RPMI7951 (cell line): ENCODE results near the gene CAMKK2. TPM values are rescaled to one million over a fixed set of nuclear protein-coding genes. Genes with fewer than 3 reads are reported as not detected.
"Not testable (repeated sequence)": the region's sequence is repeated elsewhere in the genome, so short reads cannot be mapped to it uniquely, and the experiment has no call there.

ENCODE experiments used
- DNase-seq: peaks from one replicate; pipeline ENCODE4 v3.0.0-alpha.2; 2012; ENCODE audit warnings: low read depth
- total RNA-seq: library from RNA; depleted of rRNA; stranded (reverse); fragments of >200 nt; shearing (Covaris generic); gene quantifications from 2 replicates; pipeline ENCODE4 v1.2.3, GENCODE V29; 2014

Gene CAMKK2
- total RNA-seq, 1 experiment from 2014 or later, result 6.4 TPM

DNA sequence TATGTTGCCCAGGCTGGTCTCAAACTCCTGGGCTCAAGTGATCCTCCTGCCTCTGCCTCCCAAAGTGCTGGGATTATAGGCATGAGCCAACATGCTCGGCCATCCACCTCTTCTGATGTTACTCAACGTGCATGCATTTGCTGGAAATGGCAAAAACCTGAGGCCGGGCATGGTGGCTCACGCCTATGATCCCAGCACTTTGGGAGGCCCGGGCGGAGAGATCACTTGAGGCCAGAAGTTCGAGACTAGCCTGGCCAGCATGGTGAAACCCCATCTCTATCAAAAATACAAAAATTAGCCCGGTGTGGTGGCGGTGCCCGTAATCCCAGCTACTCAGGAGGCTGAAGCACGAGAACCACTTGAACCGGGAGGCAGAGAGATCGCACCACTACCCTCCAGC is 1.9 kb upstream of the CAMKK2 start:
- not testable (repeated sequence) for DNase-seq

- peak; percentile 51 for DNase-seq
Measured at GRCh38 chr12:121297435-121297991, 1.0 kb upstream of the CAMKK2 start.

DNA sequence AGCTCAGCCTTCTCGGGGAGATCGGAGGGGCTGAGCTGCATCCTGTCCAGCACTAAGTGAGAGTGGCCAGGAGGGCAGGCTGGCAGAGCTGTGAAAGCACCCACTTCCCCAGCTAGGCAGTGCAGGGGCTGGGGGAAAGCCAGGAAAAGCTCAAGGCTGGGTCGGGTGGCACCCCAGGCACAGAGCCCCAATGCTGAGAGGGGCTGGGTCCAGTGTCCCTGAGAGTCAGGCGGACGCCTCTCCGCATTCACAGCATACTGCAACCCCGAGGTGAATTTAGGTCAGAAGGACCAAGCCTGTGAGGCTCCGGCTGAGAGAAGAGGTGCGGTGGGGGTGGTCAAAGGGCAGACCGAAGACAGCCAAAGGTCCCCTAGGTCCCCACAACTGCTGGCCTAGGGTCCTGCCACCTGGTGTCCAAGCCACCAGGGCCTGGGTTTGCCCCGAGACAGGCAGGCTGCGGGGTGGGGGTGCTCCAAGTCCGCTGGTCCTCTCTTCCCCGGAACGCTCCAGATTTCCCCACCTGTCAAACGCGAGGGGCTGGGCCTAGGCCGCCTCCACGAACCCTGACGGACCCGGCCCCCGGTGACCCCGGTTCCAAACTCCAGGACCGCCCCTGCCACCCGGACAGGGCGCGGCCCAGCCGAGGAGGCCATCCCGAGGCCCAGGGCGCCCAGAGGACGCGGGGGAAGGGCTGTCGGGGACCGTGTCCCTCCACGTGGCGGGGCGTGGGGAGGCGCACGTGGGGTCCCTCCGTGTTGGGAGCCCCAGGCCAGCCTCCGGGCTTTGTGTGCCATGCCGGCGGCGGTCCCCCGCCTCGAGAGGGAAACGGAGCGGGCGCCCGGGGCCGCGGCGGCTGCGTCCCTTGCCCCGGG is 527 bp downstream of the CAMKK2 start:
- peak; percentile 3 for DNase-seq

- DNase-seq, result no peak
Measured at GRCh38 chr12:121295116-121295745, 1.3 kb downstream of the CAMKK2 start.

GRCh38 chr12:121294151-121294889 is 2.2 kb downstream of the CAMKK2 start:
- no peak for DNase-seq

GRCh38 chr12:121293603-121294002 is 2.9 kb downstream of the CAMKK2 start:
- DNase-seq, result no peak

GRCh38 chr12:121290410-121290809 is 6.1 kb downstream of the CAMKK2 start:
- DNase-seq, result no peak

DNA sequence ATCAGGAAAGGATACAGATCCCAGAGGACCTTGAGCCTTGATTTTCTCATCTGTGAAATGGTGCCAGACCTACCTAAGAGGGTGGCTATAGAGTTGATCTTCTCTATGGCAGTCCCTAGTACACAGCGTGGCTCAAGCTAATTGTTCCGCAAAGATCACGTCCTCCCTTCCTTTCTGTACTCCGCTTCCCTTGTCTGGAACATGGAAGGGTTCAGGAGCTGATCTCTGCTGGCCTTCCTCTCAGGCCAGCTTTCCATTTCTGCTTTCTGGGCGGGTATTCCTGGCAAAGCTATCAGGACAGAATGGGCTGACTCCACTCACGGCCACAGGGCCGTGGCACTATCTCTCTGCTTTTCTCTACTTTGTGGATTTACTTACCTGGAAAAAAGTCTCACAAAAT is 6.5 kb downstream of the CAMKK2 start:
- DNase-seq, result no peak

DNA sequence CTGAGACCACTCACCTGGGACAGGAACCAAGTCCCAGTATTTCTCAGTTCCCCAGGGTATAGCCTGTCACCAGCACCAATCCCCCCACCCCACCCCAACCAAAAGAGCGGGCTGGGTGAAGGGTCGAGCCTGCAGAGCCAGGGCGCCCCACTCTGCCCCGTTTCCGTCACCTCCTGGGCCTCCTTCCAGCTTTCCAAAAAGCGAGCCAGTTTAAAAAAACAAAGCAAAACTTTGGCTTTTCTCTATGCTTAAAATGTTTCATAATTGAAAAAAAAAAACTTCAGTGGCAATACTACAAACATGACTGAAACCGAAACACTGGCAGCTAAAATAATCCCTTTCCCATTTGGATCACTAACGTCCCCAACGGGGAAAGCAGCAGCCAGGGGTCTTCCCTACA is 7.5 kb downstream of the CAMKK2 start:
- DNase-seq, result no peak

DNA sequence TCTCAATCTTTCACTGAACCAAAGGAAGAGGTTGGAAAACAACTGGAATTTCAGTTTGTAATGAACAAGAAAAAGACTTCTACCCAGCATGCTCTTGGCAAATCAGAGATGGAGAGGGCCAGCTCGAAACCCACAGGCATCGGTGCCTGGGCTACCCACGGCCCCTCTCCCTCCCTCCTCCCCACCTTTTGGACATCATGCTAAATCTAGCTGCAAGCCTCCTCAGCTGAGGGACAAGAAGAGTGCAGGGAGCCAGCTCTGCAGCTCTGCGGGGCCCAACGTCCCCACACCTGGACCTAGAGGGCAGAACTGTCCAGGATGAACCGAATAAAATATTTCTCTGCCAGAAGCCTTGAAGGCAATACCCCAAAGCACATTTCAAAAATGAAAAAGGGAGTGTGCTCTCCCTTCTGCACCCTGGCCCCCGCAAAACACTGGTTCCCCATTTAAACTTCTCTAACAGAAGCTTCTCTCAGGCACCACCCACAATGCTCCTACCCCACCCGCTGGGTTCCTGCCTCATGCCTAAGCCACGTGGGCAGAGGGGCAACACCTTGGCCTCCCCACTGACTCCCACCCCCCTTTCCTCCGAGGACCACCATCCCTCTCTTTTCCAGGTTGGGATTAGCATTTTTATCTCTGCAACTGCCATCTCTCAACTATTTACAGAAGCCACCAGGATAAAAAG is 8.2 kb downstream of the CAMKK2 start:
- no peak for DNase-seq

DNA sequence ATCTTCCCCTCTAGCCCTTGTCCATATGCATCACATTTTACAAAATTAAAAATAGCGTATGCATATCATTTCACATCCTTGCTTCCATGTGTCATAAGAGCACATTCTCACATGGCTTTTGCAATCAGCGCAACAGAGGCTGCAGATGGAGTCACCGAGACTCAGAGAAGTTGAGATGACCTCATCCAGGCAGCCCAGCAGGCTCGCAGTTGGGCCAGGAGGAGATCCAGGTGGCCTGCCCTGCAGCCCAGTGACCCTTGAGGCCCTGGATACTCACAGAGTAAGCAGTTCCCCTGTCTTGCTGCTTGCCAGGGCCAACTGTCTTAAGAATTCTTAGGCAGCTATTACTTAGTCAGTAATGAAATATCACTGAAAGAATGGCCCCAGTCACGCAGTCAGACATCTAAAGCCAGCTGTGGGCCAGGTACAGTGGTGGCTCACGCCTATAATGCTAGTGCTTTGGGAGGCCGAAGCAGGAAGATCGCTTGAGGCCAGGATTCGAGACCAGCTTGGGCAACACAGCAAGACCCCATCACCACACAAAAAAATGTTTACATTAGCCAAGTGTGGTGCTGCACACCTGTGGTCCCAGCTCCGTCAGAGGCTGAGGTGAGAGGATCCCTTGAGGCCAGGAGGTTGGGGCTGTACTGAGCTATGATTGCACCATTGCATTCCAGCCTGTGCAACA is 9.1 kb downstream of the CAMKK2 start:
- no peak for DNase-seq

DNA sequence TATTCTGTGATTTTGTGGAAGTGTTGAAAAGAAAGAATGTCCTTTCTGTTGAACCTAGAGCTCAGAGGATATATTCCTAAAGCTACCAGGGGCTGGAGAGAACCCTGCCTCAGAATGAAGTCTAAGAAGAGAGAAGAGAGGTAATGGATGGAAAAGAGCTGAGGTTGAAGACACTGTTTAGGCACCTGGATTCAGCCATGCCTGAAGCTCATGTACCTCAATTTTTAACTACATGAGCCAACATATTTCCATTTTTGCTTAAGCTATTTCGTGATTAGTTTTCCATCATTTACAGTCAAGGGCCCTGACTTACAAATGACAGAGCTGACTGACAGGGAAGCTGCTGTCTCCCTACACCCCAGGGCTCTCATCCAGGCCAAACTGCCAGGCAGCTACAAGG is 10.7 kb downstream of the CAMKK2 start:
- no peak for DNase-seq

GRCh38 chr12:121284551-121285390 is 11.7 kb downstream of the CAMKK2 start:
- no peak for DNase-seq

DNA sequence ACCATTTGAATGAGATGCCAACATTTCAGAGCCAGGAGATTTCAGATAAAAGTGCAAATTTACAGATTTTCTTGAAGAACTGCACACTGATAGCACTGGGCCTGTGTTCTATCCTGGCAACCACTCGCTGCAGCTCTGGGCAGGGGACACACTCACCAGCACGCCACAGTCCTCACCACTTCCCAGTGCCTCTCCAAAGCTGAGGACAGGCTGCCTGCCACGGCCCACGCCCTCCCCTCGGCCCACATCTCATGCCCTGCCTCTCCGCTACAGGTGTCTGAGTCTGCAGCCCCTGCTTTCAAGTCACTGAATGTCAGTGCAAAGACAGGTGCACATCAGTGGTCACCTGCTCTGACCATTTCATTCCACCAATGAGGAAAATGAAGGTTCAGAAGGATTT is 12.7 kb downstream of the CAMKK2 start:
- DNase-seq, result no peak

DNA sequence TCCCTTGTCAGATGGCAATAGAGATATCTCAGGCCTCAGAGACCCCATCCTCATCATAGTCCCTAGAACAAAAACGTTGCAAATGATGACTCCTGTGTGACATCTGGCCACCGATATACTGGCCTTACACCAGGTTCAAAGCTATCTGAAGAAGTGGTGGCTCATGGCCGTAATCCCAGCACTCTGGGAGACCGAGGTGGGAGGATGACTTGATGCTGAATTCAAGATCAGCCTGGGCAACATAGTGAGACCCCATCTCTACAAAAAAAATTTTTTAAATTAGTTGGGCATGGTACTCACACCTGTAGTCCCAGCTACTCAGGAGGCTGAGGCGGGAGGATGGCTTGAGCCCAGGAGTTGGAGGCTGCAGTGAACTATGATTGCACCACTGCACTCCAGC is 13.1 kb downstream of the CAMKK2 start:
- DNase-seq, result no peak

- not testable (repeated sequence) for DNase-seq
Measured at GRCh38 chr12:121282910-121283309, 13.6 kb downstream of the CAMKK2 start.

DNA sequence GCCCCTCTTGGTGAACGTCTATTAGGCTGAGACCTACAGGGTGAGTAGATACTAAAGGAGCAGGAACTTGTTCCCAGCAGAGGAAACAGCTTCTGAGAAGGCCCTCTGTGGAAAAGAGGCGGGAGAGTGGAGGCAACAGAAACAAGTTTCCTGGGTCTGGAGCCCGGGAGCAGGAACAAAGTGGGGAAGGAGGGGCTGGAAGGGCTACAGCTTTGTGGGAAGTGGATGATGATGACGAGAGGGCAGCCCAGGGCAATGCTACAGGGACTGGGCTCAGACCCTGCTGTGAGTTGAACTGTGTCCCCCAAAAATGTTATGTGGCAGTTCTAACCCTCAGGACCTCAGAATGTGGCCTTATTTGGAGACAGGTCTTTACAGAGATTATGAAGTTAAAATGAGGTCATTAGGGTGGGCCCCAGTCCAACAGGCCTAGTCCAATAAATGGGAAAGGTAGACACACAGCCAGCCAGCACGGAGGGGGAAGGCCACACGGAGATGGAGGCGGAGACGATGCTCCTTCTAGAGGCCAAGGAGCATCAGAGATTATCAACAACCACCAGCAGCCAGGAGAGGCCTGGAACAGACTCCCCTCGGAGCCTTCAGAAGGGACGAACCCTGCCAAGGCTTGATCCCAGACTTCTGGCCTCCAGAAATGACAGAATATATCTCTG is 14.3 kb downstream of the CAMKK2 start:
- no peak for DNase-seq

- not testable (repeated sequence) for DNase-seq
Measured at GRCh38 chr12:121281116-121281515, 15.4 kb downstream of the CAMKK2 start.

DNA sequence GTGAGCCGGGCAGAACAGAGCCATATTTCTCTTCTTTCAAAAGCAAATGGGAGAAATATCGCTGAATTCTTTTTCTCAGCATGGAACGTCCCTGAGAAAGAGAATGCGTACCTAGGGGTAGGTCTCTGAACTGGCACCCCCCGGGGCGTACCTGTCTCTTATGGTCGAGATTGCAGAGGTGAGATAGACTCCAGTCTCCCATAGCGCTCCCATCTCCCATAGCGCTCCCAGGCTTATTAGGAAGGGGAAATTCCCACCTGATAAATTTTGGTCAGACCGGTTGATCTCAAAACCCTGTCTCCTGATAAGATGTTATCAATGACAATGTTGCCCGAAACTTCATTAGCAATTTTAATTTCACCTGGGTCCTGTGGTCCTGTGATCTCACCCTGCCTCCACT is 16.0 kb downstream of the CAMKK2 start:
- DNase-seq, result not testable (repeated sequence)

DNA sequence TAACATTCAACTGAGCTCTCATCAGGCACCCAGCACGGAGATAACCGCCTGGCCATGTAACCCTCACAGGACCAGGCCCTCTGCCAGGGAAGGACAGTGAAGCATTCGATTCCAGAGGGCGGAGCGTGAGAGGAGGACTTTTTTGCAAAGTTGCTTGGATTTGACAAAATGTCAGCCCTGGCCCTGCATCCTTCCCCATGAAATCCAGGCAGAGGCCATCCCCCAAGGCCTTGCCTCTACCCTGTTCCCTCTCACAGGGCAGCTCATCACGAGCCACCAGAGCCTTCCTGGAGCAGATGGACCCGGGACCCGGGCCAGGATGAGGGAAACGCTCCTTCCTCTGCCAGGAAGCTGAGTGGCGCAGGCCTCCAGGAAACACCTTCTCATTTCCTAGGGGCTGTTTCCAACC is 17.0 kb downstream of the CAMKK2 start:
- no peak for DNase-seq
